Measurements from ENCODE around the gene PRR7. TPM values are rescaled to one million over a fixed set of nuclear protein-coding genes. Genes with fewer than 3 reads are reported as not detected.

PRR7 gene
- total and polyA plus RNA-seq, 2 of the 13 experiments (the other 11 are each of a cell fraction or from before 2014, with no cell fraction given), result 4.8 to 5.0 TPM

DNA sequence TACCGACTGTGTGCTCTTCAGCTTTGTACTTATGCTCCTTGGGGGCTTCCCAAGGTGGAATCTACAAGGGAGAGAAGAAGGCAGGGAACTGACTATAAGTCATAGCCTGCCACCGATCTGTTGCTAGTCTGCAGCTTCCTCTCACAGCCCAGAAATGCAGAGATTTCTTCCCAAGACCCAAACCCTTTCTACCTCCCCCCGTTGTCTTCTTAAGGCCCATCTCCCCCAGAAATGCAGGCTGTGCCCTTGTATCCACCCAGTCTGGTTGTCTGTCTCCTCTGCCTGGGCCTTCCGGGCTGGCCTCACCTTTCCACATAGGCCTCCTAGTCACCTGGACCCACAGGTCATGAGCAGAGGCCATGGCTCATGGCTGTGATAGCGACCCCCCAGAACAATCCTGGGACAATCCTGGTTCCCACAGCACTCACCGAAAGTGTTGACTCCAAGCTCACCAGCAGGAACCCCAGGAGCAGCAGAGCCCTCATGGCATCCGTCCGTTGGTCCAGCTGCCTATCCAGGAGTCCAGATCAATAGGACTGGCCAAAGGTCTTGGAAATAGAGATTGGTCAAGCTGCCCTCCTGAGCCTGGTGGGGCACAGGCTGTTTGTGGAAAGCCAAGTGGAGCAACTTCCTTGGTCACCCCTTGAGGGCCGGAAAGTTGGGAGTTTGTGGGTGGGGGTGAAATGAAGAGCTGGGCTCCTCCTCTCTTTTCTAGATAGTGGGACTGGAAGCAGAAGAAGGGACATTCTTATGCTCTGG, 37.4 kb upstream of the PRR7 start, which contains the start of gene F12 (continued):
- TF ChIP-seq, protein P1, sequence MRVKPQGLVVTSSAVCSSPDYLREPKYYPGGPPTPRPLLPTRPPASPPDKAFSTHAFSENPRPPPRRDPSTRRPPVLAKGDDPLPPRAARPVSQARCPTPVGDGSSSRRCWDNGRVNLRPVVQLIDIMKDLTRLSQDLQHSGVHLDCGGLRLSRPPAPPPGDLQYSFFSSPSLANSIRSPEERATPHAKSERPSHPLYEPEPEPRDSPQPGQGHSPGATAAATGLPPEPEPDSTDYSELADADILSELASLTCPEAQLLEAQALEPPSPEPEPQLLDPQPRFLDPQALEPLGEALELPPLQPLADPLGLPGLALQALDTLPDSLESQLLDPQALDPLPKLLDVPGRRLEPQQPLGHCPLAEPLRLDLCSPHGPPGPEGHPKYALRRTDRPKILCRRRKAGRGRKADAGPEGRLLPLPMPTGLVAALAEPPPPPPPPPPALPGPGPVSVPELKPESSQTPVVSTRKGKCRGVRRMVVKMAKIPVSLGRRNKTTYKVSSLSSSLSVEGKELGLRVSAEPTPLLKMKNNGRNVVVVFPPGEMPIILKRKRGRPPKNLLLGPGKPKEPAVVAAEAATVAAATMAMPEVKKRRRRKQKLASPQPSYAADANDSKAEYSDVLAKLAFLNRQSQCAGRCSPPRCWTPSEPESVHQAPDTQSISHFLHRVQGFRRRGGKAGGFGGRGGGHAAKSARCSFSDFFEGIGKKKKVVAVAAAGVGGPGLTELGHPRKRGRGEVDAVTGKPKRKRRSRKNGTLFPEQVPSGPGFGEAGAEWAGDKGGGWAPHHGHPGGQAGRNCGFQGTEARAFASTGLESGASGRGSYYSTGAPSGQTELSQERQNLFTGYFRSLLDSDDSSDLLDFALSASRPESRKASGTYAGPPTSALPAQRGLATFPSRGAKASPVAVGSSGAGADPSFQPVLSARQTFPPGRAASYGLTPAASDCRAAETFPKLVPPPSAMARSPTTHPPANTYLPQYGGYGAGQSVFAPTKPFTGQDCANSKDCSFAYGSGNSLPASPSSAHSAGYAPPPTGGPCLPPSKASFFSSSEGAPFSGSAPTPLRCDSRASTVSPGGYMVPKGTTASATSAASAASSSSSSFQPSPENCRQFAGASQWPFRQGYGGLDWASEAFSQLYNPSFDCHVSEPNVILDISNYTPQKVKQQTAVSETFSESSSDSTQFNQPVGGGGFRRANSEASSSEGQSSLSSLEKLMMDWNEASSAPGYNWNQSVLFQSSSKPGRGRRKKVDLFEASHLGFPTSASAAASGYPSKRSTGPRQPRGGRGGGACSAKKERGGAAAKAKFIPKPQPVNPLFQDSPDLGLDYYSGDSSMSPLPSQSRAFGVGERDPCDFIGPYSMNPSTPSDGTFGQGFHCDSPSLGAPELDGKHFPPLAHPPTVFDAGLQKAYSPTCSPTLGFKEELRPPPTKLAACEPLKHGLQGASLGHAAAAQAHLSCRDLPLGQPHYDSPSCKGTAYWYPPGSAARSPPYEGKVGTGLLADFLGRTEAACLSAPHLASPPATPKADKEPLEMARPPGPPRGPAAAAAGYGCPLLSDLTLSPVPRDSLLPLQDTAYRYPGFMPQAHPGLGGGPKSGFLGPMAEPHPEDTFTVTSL (CRISPR knock-in tag; IDR thresholded peaks at IDR 0.05; ENCODE audit: borderline replicate concordance), result peak; percentile 38; the same call in 1 of the 2 replicates
- TF ChIP-seq ZNF546 (CRISPR knock-in tag; conservative IDR thresholded peaks at IDR 0.05) (no peak), ZNF589 (CRISPR knock-in tag; conservative IDR thresholded peaks at IDR 0.05) (no peak), ZNF605 (CRISPR knock-in tag; IDR thresholded peaks at IDR 0.05) (peak; percentile 44; the same call in 1 of the 2 replicates), ZNF335 (CRISPR knock-in tag; IDR thresholded peaks at IDR 0.05) (no peak), NPAS2 (CRISPR knock-in tag; IDR thresholded peaks at IDR 0.05; ENCODE audit: borderline replicate concordance) (no peak), HDAC6 (IDR thresholded peaks at IDR 0.05; ENCODE audit: low read depth, low read length) (no peak), YY1 (IDR thresholded peaks at IDR 0.05; ENCODE audit: insufficient read depth, insufficient replicate concordance, low read depth, low read length) (no peak), EEA1 (CRISPR knock-in tag; IDR thresholded peaks at IDR 0.05; ENCODE audit: borderline replicate concordance) (no peak), AHR (CRISPR knock-in tag; IDR thresholded peaks at IDR 0.05) (no peak), SALL2 (CRISPR knock-in tag; IDR thresholded peaks at IDR 0.05) (no peak), ZSCAN31 (CRISPR knock-in tag; IDR thresholded peaks at IDR 0.05; ENCODE audit: low read depth) (0 out of 2 replicates have a peak, but pooled peaks have one; percentile 27), KLF15 (CRISPR knock-in tag; IDR thresholded peaks at IDR 0.05; ENCODE audit: borderline replicate concordance) (no peak), ZNF607 (CRISPR knock-in tag; IDR thresholded peaks at IDR 0.05; ENCODE audit: borderline replicate concordance) (no peak), ZNF577 (CRISPR knock-in tag; IDR thresholded peaks at IDR 0.05; ENCODE audit: borderline replicate concordance, low read depth) (no peak), NFE2 (CRISPR knock-in tag; IDR thresholded peaks at IDR 0.05) (no peak), ZNF230 (CRISPR knock-in tag; IDR thresholded peaks at IDR 0.05) (no peak), PITX1 (CRISPR knock-in tag; IDR thresholded peaks at IDR 0.05) (peak; percentile 68), ZNF720 (CRISPR knock-in tag; IDR thresholded peaks at IDR 0.05) (no peak), ZNF737 (CRISPR knock-in tag; IDR thresholded peaks at IDR 0.05; ENCODE audit: borderline replicate concordance) (no peak), NCOR1 (IDR thresholded peaks at IDR 0.05; ENCODE audit: borderline replicate concordance, low read length) (no peak), HNF4G (IDR thresholded peaks at IDR 0.05; ENCODE audit: borderline replicate concordance, low read depth, low read length) (peak; percentile 96), HNF4G (CRISPR knock-in tag; IDR thresholded peaks at IDR 0.05; ENCODE audit: borderline replicate concordance, low read depth) (peak; percentile 90), CEBPG (CRISPR knock-in tag; IDR thresholded peaks at IDR 0.05) (peak; percentile 41)
- TF ChIP-seq, protein P2, sequence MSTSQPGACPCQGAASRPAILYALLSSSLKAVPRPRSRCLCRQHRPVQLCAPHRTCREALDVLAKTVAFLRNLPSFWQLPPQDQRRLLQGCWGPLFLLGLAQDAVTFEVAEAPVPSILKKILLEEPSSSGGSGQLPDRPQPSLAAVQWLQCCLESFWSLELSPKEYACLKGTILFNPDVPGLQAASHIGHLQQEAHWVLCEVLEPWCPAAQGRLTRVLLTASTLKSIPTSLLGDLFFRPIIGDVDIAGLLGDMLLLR (CRISPR knock-in tag; IDR thresholded peaks at IDR 0.05), result no peak

Data from HepG2 (cell line).